IMR-90 (cell line): ENCODE data around the gene CLSTN1. TPM values are rescaled to one million over a fixed set of nuclear protein-coding genes. Genes with fewer than 3 reads are reported as not detected.

Experiments used
- ATAC-seq: fragments of 200-7000 bp; cut with Tn5 transposase; 2 replicates; pipeline ENCODE4 v1.9.1; 2020; ENCODE audit warnings: low read depth, mild to moderate bottlenecking, moderate library complexity
- BruUV-seq: library from RNA; stranded (reverse); fragments of 400-500 nt; replicated peaks from 2 replicates; lab custom pipeline; 2021; lab: Mats Ljungman, UMichigan
- CTCF ChIA-PET: fragments of 300-600 bp; formaldehyde crosslinking; extraction: SDS; loops from one replicate; lab custom pipeline; 2021; ENCODE audit warnings: antibody characterized with exemption; lab: Yijun Ruan, JAX
- POLR2A ChIA-PET: fragments of 300-600 bp; sonication (Branson Sonifier 250); formaldehyde crosslinking; loops from one replicate; lab custom pipeline; 2022; ENCODE audit warnings: antibody characterized with exemption; ENCODE audit not compliant: unreplicated experiment; lab: Charles Lee
- DNase-seq: peaks from one replicate; pipeline ENCODE4 v3.0.0; 2013
- H2AFZ ChIP-seq: replicated peaks from 2 replicates; pipeline ENCODE3; 2013; ENCODE audit warnings: low read length, mild to moderate bottlenecking; ENCODE audit not compliant: poor library complexity
- H2AK5ac ChIP-seq: 2 replicates; pipeline ENCODE4 v1.6.1; 2013; ENCODE audit warnings: low read depth, low read length, inconsistent platforms
- H2AK9ac ChIP-seq: replicated peaks from 2 replicates; pipeline ENCODE3; 2013; ENCODE audit warnings: mild to moderate bottlenecking, low read depth, low read length, moderate library complexity; ENCODE audit not compliant: poor library complexity
- H2BK120ac ChIP-seq: 2 replicates; pipeline ENCODE4 v1.6.1; 2013; ENCODE audit warnings: low read depth, low read length, inconsistent platforms
- H2BK15ac ChIP-seq: 3 replicates; pipeline ENCODE4 v1.6.1; 2013; ENCODE audit warnings: low read depth, low read length, inconsistent platforms
- H2BK20ac ChIP-seq: 2 replicates; pipeline ENCODE4 v1.6.1; 2013; ENCODE audit warnings: low read depth, mild to moderate bottlenecking, inconsistent platforms, low read length, moderate library complexity
- H2BK5ac ChIP-seq: 2 replicates; pipeline ENCODE4 v1.6.1; 2013; ENCODE audit warnings: mild to moderate bottlenecking, low read depth, low read length, inconsistent platforms; ENCODE audit not compliant: poor library complexity, severe bottlenecking
- H3K14ac ChIP-seq: replicated peaks from 2 replicates; pipeline ENCODE4 v1.6.1; 2013; ENCODE audit warnings: low read depth, low read length, inconsistent platforms
- H3K18ac ChIP-seq: 2 replicates; pipeline ENCODE4 v1.6.1; 2013; ENCODE audit warnings: low read depth, low read length, control low read depth
- H3K23ac ChIP-seq: 2 replicates; pipeline ENCODE4 v1.6.1; 2013; ENCODE audit warnings: low read depth, low read length, inconsistent platforms
- H3K27ac ChIP-seq: 2 replicates; pipeline ENCODE4 v1.5.1; 2013; ENCODE audit warnings: mild to moderate bottlenecking, control low read depth, low read length; ENCODE audit not compliant: insufficient read depth
- H3K27me3 ChIP-seq: 2 replicates; pipeline ENCODE4 v1.6.1; 2013; ENCODE audit warnings: low read length; ENCODE audit not compliant: control insufficient read depth, insufficient read depth
- H3K36me3 ChIP-seq: 2 replicates; pipeline ENCODE4 v1.6.1; 2013; ENCODE audit warnings: low read length, mixed read lengths; ENCODE audit not compliant: control insufficient read depth, insufficient read depth
- H3K4ac ChIP-seq: 2 replicates; pipeline ENCODE4 v1.6.1; 2013; ENCODE audit warnings: low read depth, low read length, inconsistent platforms
- H3K4me1 ChIP-seq: 2 replicates; pipeline ENCODE4 v1.6.1; 2013; ENCODE audit warnings: low read length, mixed read lengths; ENCODE audit not compliant: control insufficient read depth, insufficient read depth
- H3K4me2 ChIP-seq: 2 replicates; pipeline ENCODE4 v1.6.1; 2013; ENCODE audit warnings: low read depth, mild to moderate bottlenecking, control low read depth, low read length, moderate library complexity
- H3K4me3 ChIP-seq: 2 replicates; pipeline ENCODE4 v1.5.1; 2013; ENCODE audit warnings: low read depth, mild to moderate bottlenecking, control low read depth, low read length, moderate library complexity; ENCODE audit not compliant: insufficient read depth
- H3K56ac ChIP-seq: 2 replicates; pipeline ENCODE4 v1.6.1; 2013; ENCODE audit warnings: low read length, inconsistent platforms; ENCODE audit not compliant: insufficient read depth; ENCODE audit errors: extremely low read depth
- H3K79me1 ChIP-seq, 2 experiments: 2 replicates each; pipeline ENCODE4 v1.6.1; 2013; ENCODE audit warnings: low read length in 2 of 2, inconsistent platforms in 1 of 2, low read depth in 1 of 2
- H3K9ac ChIP-seq: 2 replicates; pipeline ENCODE4 v1.6.1; 2013; ENCODE audit warnings: low read depth, low read length, control low read depth
- H3K9me1 ChIP-seq: 2 replicates; pipeline ENCODE4 v1.6.1; 2013; ENCODE audit warnings: low read length, inconsistent platforms; ENCODE audit not compliant: insufficient read depth
- H3K9me3 ChIP-seq: 2 replicates; pipeline ENCODE4 v1.6.1; 2013; ENCODE audit warnings: low read length; ENCODE audit not compliant: control insufficient read depth, insufficient read depth
- H4K20me1 ChIP-seq: 2 replicates; pipeline ENCODE4 v1.6.1; 2013; ENCODE audit warnings: low read length, inconsistent platforms; ENCODE audit not compliant: insufficient read depth
- H4K5ac ChIP-seq: 2 replicates; pipeline ENCODE4 v1.6.1; 2013; ENCODE audit warnings: mild to moderate bottlenecking, low read depth, low read length, control low read depth
- H4K8ac ChIP-seq, 2 experiments: 2 replicates each; pipeline ENCODE4 v1.6.1; 2013; ENCODE audit warnings: low read depth in 2 of 2, low read length in 2 of 2, control low read depth in 1 of 2, inconsistent platforms in 1 of 2
- H4K91ac ChIP-seq: 2 replicates; pipeline ENCODE4 v1.6.1; 2013; ENCODE audit warnings: low read depth, low read length, inconsistent platforms; ENCODE audit not compliant: insufficient read depth
- CEBPB ChIP-seq: IDR thresholded peaks from 2 replicates; pipeline ENCODE4 v1.6.1; 2012; ENCODE audit warnings: low read depth, low read length, improper control_type of control experiment
- FOS ChIP-seq: fragments of 150-350 bp; IDR thresholded peaks from 2 replicates; pipeline ENCODE4 v1.6.1; 2016; ENCODE audit warnings: low read depth, low read length
- MAZ ChIP-seq: IDR thresholded peaks from 2 replicates; pipeline ENCODE4 v1.6.1; 2012; ENCODE audit warnings: low read depth, mild to moderate bottlenecking, low read length, improper control_type of control experiment, moderate library complexity, borderline replicate concordance
- MXI1 ChIP-seq: IDR thresholded peaks from 2 replicates; pipeline ENCODE4 v1.6.1; 2012; ENCODE audit warnings: low read depth, mild to moderate bottlenecking, low read length, moderate library complexity, borderline replicate concordance
- NFE2L2 ChIP-seq: fragments of 150-350 bp; IDR thresholded peaks from 2 replicates; pipeline ENCODE4 v1.6.1; 2016; ENCODE audit warnings: low read depth, mild to moderate bottlenecking, low read length
- RAD21 ChIP-seq: IDR thresholded peaks from 2 replicates; pipeline ENCODE4 v1.6.1; 2012; ENCODE audit warnings: low read length, improper control_type of control experiment
- RCOR1 ChIP-seq: IDR thresholded peaks from 2 replicates; pipeline ENCODE4 v1.6.1; 2012; ENCODE audit warnings: mild to moderate bottlenecking, low read length, improper control_type of control experiment; ENCODE audit not compliant: insufficient replicate concordance
- RFX5 ChIP-seq: IDR thresholded peaks from 2 replicates; pipeline ENCODE4 v1.8.0; 2012; ENCODE audit warnings: low read depth, mild to moderate bottlenecking, low read length, moderate library complexity
- SMC3 ChIP-seq: fragments of 150-350 bp; IDR thresholded peaks from 2 replicates; pipeline ENCODE4 v1.6.1; 2016; ENCODE audit warnings: low read depth, mild to moderate bottlenecking, antibody characterized with exemption, low read length, moderate library complexity
- WGBS, 2 experiments: methylation state at CpG; one replicate each; pipeline versions ENCODE4 v1.1.5 to v1.1.7; 2013; ENCODE audit warnings: missing lambda C conversion rate in 2 of 2; ENCODE audit not compliant: insufficient read length in 1 of 2; ENCODE audit errors: extremely low coverage in 2 of 2; 5-methylcytosine and 5-hydroxymethylcytosine counted together
- dilution Hi-C: fragments of 300-500 bp; cut with HindIII; formaldehyde crosslinking; loops from one replicate; pipeline ENCODE4 v1.14.3; 2018; ENCODE audit warnings: low sequenced_read_pairs; ENCODE audit not compliant: unreplicated experiment
- in situ Hi-C: fragments of 300-500 bp; cut with MboI; formaldehyde crosslinking; loops from 3 replicates; pipeline ENCODE4 v1.14.3; 2019; ENCODE audit warnings: low sequenced_read_pairs, inconsistent platforms, mixed read lengths
- intact Hi-C: fragments of 100-400 bp; cut with micrococcal nuclease; formaldehyde crosslinking; loops from 2 replicates; pipeline ENCODE4 v1.10.0; 2022
- polyA plus RNA-seq, 3 experiments: library from polyadenylated mRNA; depleted of rRNA; stranded (reverse); fragments of >200 nt; gene quantifications; 2 replicates each; pipeline ENCODE4 v1.2.3, GENCODE V29; 2012; ENCODE audit warnings: low replicate concordance in 1 of 3
- total RNA-seq: library from RNA; depleted of rRNA; stranded (reverse); fragments of >200 nt; gene quantifications from 2 replicates; pipeline ENCODE4 v1.2.3, GENCODE V29; 2012
- TF ChIP-seq, protein P1 (sequence below): conservative IDR thresholded peaks from 2 replicates; pipeline ENCODE4 v1.5.1; 2012; ENCODE audit warnings: mild to moderate bottlenecking, low read depth, low read length, improper control_type of control experiment
- TF ChIP-seq, protein P2 (sequence below): fragments of 150-350 bp; IDR thresholded peaks from 2 replicates; pipeline ENCODE4 v1.6.1; 2017; ENCODE audit warnings: mild to moderate bottlenecking, antibody characterized with exemption, low read length, low read depth
- TF ChIP-seq, protein P3 (sequence below): fragments of 150-350 bp; IDR thresholded peaks from 2 replicates; pipeline ENCODE4 v1.6.1; 2016; ENCODE audit warnings: low read depth, mild to moderate bottlenecking, low read length, moderate library complexity, borderline replicate concordance

Gene CLSTN1
- total and polyA plus RNA-seq, 2 of the 4 experiments (the other 2 are of a cell fraction): 30.1 to 72.2 TPM

GRCh38 chr1:9701665-9702064 is 122.1 kb downstream of the CLSTN1 start:
- H2BK5ac ChIP-seq: no peak overlapping the region
- DNase-seq: no peak
- H3K27me3 ChIP-seq: no peaks in the 10 kb centered on the region
- TF ChIP-seq MAZ: no peak
- TF ChIP-seq, protein P1, sequence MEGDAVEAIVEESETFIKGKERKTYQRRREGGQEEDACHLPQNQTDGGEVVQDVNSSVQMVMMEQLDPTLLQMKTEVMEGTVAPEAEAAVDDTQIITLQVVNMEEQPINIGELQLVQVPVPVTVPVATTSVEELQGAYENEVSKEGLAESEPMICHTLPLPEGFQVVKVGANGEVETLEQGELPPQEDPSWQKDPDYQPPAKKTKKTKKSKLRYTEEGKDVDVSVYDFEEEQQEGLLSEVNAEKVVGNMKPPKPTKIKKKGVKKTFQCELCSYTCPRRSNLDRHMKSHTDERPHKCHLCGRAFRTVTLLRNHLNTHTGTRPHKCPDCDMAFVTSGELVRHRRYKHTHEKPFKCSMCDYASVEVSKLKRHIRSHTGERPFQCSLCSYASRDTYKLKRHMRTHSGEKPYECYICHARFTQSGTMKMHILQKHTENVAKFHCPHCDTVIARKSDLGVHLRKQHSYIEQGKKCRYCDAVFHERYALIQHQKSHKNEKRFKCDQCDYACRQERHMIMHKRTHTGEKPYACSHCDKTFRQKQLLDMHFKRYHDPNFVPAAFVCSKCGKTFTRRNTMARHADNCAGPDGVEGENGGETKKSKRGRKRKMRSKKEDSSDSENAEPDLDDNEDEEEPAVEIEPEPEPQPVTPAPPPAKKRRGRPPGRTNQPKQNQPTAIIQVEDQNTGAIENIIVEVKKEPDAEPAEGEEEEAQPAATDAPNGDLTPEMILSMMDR: no peak
- TF ChIP-seq SMC3: no peak
- TF ChIP-seq MXI1: no peak
- TF ChIP-seq FOS: no peak
- TF ChIP-seq, protein P2, sequence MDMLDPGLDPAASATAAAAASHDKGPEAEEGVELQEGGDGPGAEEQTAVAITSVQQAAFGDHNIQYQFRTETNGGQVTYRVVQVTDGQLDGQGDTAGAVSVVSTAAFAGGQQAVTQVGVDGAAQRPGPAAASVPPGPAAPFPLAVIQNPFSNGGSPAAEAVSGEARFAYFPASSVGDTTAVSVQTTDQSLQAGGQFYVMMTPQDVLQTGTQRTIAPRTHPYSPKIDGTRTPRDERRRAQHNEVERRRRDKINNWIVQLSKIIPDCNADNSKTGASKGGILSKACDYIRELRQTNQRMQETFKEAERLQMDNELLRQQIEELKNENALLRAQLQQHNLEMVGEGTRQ: no peak
- TF ChIP-seq RCOR1: no peak
- TF ChIP-seq NFE2L2: no peak
- TF ChIP-seq RAD21: no peak
- no peak for TF ChIP-seq RFX5
- no peak for TF ChIP-seq CEBPB
- TF ChIP-seq, protein P3, sequence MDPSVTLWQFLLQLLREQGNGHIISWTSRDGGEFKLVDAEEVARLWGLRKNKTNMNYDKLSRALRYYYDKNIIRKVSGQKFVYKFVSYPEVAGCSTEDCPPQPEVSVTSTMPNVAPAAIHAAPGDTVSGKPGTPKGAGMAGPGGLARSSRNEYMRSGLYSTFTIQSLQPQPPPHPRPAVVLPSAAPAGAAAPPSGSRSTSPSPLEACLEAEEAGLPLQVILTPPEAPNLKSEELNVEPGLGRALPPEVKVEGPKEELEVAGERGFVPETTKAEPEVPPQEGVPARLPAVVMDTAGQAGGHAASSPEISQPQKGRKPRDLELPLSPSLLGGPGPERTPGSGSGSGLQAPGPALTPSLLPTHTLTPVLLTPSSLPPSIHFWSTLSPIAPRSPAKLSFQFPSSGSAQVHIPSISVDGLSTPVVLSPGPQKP: no peak
- peaks cover 20% of the 10 kb centered on the region for H3K9me1 ChIP-seq
- ChIA-PET CTCF (interaction anchor here (0.6 kb wide), 1 partner anchor 11 kb away, joined by 6 read pairs; no protein-coding TSS in a partner anchor), POLR2A (no interaction called here)
- peaks cover 12% of the 10 kb centered on the region for H3K4me1 ChIP-seq
- H4K91ac ChIP-seq: no peak overlapping the region
- no peak overlapping the region for H3K14ac ChIP-seq
- no peak overlapping the region for H2AK5ac ChIP-seq
- H3K18ac ChIP-seq: no peak overlapping the region
- H4K5ac ChIP-seq: no peak overlapping the region
- H2BK15ac ChIP-seq: no peak overlapping the region
- H3K9me3 ChIP-seq: no peaks in the 10 kb centered on the region
- in situ Hi-C loops (no loop called here), intact Hi-C loops (no loop called here), dilution Hi-C loops (no loop called here)
- no peak overlapping the region for H2AFZ ChIP-seq
- peaks cover 19 to 51% of the 10 kb centered on the region in 2 experiments for H3K79me1 ChIP-seq
- H2BK120ac ChIP-seq: no peak overlapping the region
- no peak overlapping the region for H3K9ac ChIP-seq
- H2BK20ac ChIP-seq: no peak overlapping the region
- no TSS peak for BruUV-seq
- no peak overlapping the region for H3K4me2 ChIP-seq
- no CpG with 5 or more reads among the region's 4 CpGs for WGBS, 2 experiments
- ATAC-seq: no peak
- H3K4ac ChIP-seq: no peak overlapping the region
- peaks cover 6% of the 10 kb centered on the region; the same call in 1 of the 2 replicates for H4K20me1 ChIP-seq
- no peak overlapping the region for H3K56ac ChIP-seq
- no peak overlapping the region for H2AK9ac ChIP-seq
- H3K36me3 ChIP-seq: no peaks in the 10 kb centered on the region
- no peak overlapping the region for H3K27ac ChIP-seq
- H4K8ac ChIP-seq: no peak overlapping the region
- no peak overlapping the region for H3K4me3 ChIP-seq
- H3K23ac ChIP-seq: no peak overlapping the region
